Renal cortical epithelial cell (primary cell): ENCODE results near the gene BORCS5. TPM values are rescaled to one million over a fixed set of nuclear protein-coding genes. Genes with fewer than 3 reads are reported as not detected.
A peak's percentile ranks its signal among the peaks of the same experiment; 100 is the strongest.
"Not testable (repeated sequence)": the region's sequence is repeated elsewhere in the genome, so short reads cannot be mapped to it uniquely, and the experiment has no call there.

ENCODE experiments used
- DNase-seq: peaks from one replicate; pipeline ENCODE4 v3.0.0-alpha.2; 2011; ENCODE audit warnings: low read depth
- total RNA-seq: library from RNA; depleted of rRNA; stranded (reverse); fragments of >200 nt; gene quantifications from 2 replicates; pipeline ENCODE4 v1.2.3, GENCODE V29; 2014

BORCS5 gene
- total RNA-seq, 1 donor from 2014 or later, result 10.0 TPM

DNA sequence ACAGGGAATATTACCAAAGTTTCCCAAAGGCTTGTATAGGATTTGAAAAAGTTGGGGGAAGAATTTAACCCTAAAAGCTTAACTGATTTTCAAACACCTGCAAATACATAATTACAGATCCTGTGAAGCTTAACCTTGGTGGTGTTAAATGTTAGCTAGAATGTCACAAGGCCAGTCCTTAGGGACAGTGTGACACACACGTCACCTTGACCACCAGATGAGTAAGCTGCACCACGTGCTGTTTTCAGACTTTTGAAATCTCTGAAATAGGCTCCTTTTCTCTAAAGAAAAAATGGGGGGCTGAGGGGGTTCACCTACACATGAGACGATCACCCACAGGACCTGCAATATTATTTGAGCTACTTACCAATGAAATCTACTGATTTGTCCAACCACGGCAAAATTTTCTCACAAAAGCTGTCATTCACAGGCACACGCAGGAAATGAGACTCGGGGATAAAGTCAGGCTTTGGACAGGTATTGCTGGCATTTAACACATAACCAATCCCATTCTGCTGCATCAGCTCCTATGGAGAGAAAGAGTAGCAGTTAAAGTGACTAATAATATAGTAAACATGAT, 129.9 kb downstream of the BORCS5 start:
- peak; percentile 16 for DNase-seq

DNA sequence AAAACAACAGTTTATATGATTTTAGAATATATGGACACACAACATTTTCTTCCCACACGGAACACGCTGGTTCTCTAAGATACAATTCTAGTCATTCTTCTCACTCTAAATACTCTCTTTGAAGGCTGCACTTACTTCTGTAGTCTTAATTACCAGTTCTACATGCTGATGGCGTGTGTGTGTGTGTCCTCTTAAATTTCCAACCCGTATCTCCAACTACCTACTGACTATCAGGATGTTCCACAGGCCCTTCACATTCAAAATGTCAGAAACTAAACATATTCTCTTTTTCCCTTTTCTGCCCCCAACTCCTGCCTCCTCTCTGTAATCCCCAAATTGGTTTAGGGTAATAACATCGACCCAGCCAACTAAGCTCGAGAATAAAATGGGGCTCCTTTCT, 130.6 kb downstream of the BORCS5 start:
- DNase-seq, result no peak

DNA sequence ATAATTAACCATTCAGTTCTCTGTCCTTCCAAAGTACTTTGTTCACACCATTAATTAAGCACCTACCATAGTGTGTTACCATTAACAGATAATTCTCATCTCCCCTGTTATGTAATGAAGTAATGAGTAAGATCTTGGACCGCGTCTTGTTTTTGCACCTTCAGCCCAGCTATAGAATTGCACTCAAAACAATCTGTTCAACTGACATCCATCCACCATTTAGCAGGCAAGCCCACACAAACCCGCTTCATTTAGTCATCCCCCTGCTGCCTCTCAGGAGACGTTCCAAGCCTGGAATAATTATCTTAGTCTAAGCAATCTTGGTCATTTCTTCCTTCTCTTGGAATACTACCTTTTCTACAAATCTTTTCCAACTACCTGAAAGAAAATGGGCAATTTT, 131.4 kb downstream of the BORCS5 start:
- no peak for DNase-seq

DNA sequence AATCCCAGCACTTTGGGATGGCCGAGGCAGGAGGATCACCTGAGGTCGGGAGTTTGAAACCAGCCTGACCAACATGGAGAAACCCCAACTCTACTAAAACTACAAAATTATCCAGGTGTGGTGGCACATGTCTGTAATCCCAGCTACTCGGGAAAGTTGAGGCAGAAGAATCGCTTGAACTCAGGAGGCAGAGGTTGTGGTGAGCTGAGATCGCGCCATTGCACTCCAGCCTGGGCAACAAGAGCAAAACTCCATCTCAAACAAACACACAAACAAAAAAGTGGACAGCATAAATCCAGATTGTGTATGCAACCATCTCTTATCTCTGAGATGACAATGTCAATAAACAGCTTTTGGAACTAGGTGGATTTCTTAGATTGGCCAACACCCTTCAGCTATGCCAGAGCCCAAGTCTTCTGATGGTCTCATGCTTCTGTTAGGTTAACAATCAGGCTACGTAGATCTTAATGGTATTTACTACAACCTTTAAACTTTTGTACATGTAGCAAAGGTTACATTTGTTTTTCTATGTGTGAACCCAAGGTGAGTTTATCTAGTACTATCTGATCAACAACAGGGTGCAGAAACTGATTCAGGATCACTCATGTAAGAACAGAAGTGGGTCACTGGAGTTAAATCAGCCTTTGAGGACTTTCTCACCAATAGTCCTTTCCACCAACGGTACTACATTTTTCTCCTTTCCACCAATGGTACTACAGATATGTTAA, 132.1 kb downstream of the BORCS5 start:
- DNase-seq, result no peak

DNA sequence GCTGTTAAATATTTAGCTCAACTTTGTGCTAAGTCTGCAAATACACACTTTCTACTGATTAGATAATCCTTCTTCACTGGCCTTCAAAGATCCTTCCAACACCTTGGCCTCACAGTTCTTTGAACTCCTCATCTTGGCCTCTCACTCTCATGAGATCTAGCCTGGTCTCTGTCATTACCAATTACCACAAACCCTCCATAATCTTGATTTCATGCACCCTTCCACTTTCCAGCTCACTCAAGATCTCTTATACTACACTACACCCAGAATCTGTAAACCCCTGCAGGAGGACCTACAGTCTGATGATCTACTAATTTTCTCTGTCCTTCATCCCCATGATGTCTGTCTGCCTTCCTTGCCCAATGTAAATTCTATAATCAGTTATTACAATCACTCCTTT, 134.7 kb downstream of the BORCS5 start:
- DNase-seq, result no peak

DNA sequence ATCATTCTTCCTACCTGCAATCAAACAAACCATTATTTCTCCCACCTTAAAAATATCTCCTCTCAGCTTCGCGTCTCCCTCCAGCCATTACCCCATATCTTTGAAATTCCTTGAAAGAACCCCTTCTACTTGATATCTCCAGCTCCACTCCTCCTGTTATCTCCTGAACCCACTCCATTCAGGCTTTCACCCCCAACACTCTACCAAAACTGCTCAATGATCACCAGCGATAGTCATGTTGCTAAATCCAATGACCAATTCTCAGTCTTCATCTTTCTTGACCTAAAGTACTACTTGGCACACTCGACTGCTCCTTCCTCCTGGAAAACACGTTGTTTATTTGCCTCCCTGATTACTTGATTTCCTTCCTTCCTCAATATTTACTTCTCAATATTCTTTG, 135.7 kb downstream of the BORCS5 start:
- DNase-seq, result no peak

DNA sequence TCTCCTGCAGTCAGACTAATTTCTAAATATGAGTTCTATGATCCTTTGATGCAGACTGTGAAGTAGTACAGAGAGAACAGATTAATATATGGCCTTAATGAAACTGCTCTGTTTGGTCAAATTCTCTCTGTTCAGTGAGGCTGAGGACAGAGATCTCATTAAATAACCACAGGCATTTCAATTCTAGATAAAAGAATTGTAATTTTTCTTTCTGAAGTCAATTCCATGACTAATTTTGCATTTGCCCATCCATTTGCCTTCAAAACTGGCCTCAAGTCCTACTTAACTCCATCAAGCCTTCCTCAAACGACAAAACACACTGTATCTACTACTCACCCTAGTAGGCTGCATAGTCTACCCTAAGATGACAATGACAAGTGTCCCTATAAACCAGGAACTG, 138.7 kb downstream of the BORCS5 start:
- peak; percentile 42 for DNase-seq

DNA sequence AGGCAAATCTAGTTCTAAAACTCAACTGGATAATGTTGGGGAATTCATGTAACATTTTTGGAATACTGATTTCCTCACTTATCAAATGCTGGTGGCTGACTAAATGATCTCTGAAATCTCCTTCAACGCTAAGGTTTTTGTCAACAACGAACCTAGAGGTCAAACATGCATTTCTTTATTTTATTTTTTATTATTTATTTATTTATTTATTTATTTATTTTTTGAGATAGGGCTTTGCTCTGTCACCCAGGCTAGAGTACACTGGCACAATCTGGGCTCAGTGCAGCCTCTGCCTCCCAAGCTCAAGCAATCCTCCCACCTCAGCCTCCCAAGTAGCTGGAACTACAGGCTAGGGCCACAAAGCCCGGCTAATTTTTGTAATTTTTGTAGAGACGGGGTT, 141.3 kb downstream of the BORCS5 start:
- no peak for DNase-seq

DNA sequence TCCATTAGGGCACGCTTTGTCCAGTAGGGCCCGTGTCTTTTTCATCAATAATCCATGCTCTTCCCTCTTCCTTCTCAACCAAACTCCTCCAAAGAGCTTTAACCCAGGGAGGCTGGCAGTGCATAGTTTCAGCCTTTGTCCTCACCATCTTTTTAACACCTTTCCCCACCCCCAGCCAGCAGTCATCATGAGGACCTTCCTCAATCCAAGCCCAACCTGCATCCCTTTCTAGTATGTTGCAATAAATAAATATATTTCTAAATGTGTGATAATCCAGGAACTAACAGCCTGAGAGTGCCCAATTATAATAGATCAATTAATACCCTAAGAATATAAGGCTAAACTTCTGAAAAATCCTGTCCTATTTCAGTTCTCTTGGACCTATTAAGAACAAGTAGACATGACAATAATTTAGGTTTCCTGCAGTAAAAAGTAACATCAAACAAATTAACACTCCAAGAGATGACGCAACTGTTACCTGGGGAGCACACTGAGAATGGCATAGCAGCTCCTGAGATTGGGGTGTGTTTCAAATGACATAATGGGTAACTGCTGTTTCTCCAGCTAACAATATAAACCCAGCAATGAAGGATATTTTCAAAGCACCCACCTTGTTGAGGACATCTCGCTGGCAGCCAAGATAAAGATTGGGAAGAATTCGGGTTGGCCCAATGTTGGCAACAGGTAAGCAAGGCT, 143.2 kb downstream of the BORCS5 start:
- DNase-seq, result no peak

DNA sequence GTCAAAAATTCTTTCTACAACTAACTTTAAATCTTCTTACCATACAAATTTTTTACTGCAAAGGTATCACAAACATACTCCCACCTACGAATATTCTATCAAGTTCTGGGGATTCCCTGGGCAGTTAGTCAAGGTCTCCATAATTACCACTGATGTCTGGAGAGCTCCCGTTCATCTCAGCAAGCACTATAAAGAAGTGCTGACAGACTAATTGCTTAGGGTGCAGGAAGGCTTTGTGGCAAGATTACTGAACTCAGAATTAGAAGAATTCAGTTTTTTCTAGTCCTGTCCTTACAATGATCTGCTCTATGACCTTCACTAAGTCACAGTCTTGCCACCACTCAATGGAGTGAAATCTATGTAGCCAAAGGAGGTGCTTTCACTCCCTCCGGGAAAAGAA, 144.2 kb downstream of the BORCS5 start:
- no peak for DNase-seq

DNA sequence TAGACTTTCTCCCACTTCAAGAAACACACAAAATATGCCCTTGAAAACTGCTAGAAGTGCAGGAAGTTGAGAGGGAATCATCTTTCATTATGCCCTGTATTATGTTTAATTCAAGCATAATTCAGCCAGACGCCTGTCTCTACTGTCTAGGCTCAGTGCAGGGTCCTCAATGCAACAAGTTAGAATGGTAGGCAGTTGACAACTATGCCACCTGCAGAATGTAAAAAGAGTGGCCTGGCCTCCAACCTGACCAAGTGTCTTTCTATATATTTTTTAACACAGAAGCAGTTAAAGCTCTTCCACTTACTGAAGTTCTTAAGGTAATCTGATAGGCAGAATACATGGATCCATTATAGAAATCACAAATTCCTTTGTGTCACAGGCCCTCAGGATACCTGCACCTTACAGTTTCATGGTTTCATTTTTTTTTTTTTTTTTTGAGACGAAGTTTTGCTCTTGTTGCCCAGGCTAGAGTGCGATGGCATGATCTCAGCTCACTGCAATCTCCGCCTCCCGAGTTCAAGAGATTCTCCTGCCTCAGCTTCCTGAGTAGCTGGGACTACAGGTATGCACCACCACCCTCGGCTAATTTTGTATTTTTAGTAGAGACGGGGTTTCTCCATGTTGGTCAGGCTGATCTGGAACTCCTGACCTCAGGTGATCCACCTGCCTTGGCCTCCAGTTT, 145.4 kb downstream of the BORCS5 start:
- not testable (repeated sequence) for DNase-seq

DNA sequence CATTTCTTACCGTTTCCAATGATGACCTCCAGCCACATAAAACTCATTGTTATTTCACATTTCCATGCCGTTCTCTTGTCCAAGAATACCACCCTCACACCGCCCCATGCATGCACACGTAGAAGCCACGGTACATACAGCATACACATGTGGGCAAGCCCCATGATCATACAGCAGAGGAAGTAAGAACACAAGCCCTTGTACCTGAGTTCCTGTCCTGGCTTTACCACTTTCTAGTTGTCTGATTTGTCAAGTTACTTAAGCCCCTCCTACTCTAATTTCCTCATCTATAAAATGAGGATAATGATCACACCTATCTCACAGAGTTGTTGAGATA, 145.9 kb downstream of the BORCS5 start:
- no peak for DNase-seq

DNA sequence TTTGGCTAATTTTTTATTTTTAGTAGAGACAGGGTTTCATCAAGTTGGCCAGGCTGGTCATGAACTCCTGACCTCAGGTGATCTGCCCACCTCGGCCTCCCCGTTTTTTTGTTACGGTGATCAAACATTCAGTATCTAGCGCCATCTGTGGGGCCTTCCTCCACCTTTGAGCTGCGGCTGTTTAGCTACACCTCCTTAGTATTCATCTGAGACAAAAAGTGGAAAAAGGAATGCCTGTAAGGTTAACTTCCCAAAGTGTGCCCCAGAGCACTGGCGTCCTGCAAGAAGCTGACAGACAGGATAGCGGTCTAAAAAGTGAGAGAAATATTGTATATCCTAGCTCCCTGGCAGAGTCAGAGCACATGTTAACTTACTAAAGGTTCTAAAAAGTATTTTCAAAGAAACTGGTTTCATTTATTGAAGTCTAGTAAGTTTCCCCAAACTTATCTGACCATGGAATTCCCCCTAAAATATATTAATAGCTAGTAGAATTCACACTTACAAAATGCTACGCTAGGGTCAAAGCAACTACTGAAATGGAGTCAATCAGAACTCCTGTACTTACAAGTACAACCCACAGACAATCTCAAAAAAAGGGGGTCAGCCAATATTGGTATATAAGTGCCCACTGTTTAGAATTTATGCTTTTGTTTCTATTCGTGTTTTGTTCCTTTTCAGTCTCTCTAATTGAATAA, 146.7 kb downstream of the BORCS5 start:
- DNase-seq, result no peak

DNA sequence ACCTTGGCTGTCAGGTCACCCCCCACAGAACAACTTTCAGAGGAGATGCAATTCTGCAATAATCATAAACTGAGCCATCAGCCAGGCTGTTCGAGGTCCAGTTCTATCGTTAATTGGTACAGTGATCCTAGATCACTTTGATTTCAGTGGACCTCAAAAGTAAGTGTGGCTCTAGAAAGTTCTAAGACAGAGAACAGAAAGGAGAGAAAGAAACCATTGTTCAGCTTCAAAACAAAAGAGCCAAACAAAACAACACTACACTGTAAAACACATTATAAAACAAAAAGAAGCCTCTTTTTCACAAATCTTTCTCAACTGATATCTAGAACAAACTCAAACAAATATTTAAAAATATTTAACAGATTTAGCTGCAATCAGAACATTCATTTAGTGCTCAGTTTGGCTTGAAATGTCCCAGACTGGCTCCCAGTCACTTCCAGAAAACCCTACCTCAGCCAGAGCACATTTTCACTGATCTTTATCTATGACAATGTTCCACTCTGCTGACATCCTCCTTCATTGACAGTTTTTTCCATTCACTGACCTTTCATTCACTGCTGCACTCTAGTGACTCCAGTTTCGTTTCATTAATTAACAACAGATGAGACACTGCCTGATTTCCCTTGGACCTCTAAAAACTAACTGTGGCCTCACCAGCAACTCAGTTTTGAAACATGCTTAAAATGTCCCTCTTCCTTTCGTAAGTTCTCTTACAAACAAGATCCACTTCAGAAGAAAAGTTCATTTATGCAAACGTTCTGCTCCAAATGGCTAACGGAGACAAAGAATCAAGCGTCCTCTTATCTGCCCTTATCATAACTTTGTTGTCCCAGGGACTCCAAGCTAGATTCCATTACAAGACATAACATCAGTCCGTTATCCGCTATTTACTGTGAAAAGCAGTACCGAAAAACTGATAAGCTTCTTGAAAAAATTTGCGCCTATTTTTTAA, 148.9 kb downstream of the BORCS5 start:
- peak; percentile 71 for DNase-seq

DNA sequence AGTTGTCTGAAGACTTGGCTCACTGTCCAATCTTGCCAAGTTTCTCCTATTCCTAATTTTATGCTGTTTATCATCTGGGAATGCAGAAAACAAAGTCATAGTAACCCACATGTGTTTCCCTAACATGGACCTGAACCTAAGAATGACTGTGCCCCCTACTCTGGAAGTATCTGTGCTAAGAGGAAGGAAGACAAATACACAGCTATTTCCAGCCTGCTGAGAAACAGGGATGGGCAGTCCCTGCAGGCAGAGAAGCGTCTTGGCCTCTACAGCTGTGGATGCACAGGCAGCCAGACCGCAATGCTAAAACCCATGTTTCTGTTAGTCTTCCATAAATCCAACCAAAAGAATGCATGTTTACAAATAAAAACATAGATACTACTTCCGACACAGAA, 149.6 kb downstream of the BORCS5 start:
- no peak for DNase-seq

DNA sequence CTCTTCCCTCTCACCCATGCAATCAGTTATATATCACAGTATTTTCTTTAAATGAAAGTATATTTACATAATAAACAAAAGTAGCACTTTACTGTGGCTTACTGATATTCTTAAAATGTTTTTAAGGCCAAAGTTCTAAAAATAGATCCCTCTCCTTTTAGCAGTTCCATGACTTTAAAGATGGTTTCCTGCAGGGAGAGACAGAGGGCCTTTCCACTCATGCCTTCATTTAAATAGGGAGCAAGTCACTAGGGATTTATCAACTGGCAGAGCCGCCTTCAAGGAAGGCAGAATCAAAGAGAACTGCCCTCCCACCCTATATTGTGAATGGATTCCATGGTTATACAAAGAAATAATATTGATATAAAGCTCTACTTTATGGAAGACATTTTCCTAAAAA, 150.2 kb downstream of the BORCS5 start:
- DNase-seq, result no peak

DNA sequence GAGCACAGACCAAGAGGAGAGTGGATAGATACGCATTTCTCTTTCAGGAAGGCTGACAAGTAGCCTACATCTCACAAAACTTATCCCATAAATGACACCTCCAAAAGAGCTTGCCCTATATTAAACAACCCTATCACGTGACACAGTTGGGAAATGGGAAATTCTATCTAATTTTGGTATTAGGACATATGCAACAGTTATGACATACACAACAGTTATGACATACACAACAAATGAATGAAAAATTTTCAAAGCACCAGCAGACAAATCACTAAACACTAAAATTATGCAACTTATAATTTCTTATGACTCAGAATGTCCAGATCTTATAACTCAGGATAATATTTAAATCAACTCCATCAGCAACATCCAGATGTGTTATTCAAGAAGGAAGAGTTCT, 151.7 kb downstream of the BORCS5 start:
- DNase-seq, result no peak

DNA sequence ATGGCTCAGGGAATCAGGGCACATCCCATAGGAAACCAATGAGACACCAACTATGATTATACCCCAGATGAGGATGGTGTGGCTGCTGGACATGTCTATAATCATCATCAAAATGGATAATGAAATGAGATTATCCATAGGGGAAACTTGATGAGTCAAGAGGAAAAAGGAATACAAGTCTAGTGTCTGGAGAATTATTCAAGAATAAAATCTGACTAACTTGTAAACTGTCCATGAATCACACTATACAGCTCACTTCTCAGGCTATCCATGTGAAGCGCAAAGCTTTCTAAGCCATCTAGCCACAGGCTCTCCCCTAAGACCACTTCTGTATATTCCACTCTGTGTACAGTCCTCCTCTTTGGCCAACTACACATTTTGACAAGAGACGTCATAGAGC, 153.3 kb downstream of the BORCS5 start:
- DNase-seq, result peak; percentile 84

DNA sequence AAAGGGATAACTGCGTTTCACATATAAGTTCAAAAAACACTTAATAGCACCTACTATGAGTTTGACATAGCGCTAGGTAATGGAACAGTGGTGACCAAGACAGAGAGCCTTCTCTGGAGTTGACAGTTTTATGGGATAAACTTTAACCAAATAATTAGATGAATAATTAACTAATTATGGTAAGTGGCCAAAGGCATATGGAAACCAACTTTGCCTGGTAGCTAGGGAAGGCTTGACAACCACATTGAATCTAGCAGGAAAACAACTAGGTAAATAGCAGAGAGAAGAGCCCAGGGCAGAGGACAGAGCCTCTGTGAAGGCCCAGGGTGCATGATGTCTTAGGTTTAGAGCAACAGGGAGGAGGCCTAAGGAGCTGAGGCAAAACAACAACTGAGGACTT, 153.7 kb downstream of the BORCS5 start:
- DNase-seq, result peak; percentile 69

DNA sequence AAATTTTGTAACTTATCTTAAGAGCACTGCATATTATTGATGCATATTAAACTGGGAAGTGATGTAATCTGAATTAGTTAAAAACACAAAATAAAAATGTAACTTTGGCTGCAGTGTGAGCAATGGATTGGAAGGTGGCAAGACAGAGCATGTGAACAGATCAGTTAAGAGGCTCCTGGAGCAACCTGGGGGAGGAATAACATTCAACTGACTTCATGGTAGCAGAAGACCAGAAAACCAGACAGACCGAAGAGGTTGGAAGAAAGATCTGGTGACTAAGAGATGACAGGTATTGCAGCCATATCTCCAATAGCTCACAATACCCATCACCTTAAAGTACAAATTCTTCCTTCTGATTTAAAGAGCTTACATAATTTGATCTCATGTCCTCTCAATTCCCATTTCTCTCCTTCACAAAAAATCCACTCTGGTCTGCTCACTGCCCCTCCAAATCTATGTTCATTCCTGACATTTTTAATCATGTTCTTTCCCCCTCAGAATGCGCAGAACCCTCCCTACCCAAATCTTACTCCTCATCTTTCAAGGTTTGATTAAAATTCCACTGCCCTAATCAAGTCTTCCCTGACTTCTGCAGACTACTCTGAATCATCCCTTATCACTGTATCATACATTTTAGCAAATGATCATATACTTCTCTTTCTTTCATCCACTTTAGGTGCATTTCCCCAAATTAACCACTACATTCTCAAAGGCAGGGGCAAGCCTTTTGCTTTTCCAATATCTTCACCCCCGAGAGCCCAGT, 154.3 kb downstream of the BORCS5 start:
- DNase-seq, result peak; percentile 37
